Endothelial cell of umbilical vein (primary cell): ENCODE data around the gene WDR36. TPM values are rescaled to one million over a fixed set of nuclear protein-coding genes. Genes with fewer than 3 reads are reported as not detected.

Source experiments
- BruUV-seq: library from RNA; stranded (reverse); fragments of 400-500 nt; replicated peaks from 2 replicates; lab custom pipeline; 2021; lab: Mats Ljungman, UMichigan
- CTCF ChIA-PET: fragments of 300-600, 350-600 bp; sonication (Branson Sonifier 250); formaldehyde crosslinking; loops from one replicate; lab custom pipeline; 2021; ENCODE audit warnings: antibody characterized with exemption, inconsistent platforms; lab: Charles Lee
- POLR2A ChIA-PET: fragments of 300-600, 350-600 bp; sonication (Branson Sonifier 250); formaldehyde crosslinking; loops from one replicate; lab custom pipeline; 2021; ENCODE audit warnings: antibody characterized with exemption, inconsistent platforms; lab: Charles Lee
- DNase-seq: peaks from one replicate; pipeline ENCODE4 v3.0.0-alpha.2; 2011; ENCODE audit warnings: low read depth, low spot score
- FAIRE-seq: peaks from 2 replicates; lab custom pipeline; 2011; peaks lifted over from hg19 to GRCh38; lab: Jason Lieb, UNC
- H2AFZ ChIP-seq: 2 replicates; pipeline ENCODE4 v1.6.0; 2012; ENCODE audit warnings: low read depth, low read length, control low read depth, inconsistent platforms
- H3K27ac ChIP-seq: 2 replicates; pipeline ENCODE4 v1.5.1; 2011; ENCODE audit warnings: low read depth, mild to moderate bottlenecking, control low read depth, low read length, moderate library complexity; ENCODE audit not compliant: insufficient read depth
- H3K27me3 ChIP-seq, 2 experiments: 2 replicates each; pipeline versions ENCODE4 v1.6.0 to v1.6.1; 2011; ENCODE audit warnings: low read length in 2 of 2, mixed read lengths in 1 of 2; ENCODE audit not compliant: control insufficient read depth in 2 of 2, insufficient read depth in 2 of 2
- H3K36me3 ChIP-seq, 2 experiments: 2 replicates in 1 of 2; 3 replicates in 1 of 2; pipeline ENCODE4 v1.5.1; 2011; ENCODE audit warnings: low read length in 2 of 2, mild to moderate bottlenecking in 1 of 2, moderate library complexity in 1 of 2; ENCODE audit not compliant: control insufficient read depth in 2 of 2, insufficient read depth in 2 of 2; ENCODE audit errors: extremely low read depth in 1 of 2
- H3K4me1 ChIP-seq: 3 replicates; pipeline ENCODE4 v1.5.1; 2011; ENCODE audit warnings: mild to moderate bottlenecking, low read length; ENCODE audit not compliant: control insufficient read depth, insufficient read depth; ENCODE audit errors: extremely low read depth
- H3K4me2 ChIP-seq: 2 replicates; pipeline ENCODE4 v1.6.1; 2011; ENCODE audit warnings: low read length, control low read depth, mixed read lengths; ENCODE audit not compliant: insufficient read depth
- H3K4me3 ChIP-seq, 3 experiments: fragments of 200-600 bp in 1 of 3; sonication (generic), shearing (Covaris generic) in 1 of 3; replicated peaks in 1 of 3; 2 replicates each; pipeline ENCODE4 v1.5.1; 2011 to 2016; ENCODE audit warnings: control low read depth in 3 of 3, low read length in 3 of 3, mild to moderate bottlenecking in 2 of 3, inconsistent platforms in 1 of 3, low read depth in 1 of 3, moderate library complexity in 1 of 3; ENCODE audit not compliant: insufficient read depth in 1 of 3
- H3K79me2 ChIP-seq: 2 replicates; pipeline ENCODE4 v1.6.0; 2012; ENCODE audit warnings: low read length, inconsistent platforms; ENCODE audit not compliant: control insufficient read depth, insufficient read depth
- H3K9ac ChIP-seq: replicated peaks from 2 replicates; pipeline ENCODE3; 2011; ENCODE audit warnings: low read length, control low read depth; ENCODE audit not compliant: insufficient read depth; ENCODE audit errors: extremely low read depth
- H3K9me1 ChIP-seq: replicated peaks from 3 replicates; pipeline ENCODE4 v1.6.0; 2011; ENCODE audit warnings: mild to moderate bottlenecking, low read length; ENCODE audit not compliant: control insufficient read depth, insufficient read depth; ENCODE audit errors: extremely low read depth
- H3K9me3 ChIP-seq: replicated peaks from 2 replicates; pipeline ENCODE4 v1.5.1; 2012; ENCODE audit warnings: low read length, inconsistent platforms; ENCODE audit not compliant: control insufficient read depth, insufficient read depth
- H4K20me1 ChIP-seq: replicated peaks from 2 replicates; pipeline ENCODE3; 2011; ENCODE audit warnings: mild to moderate bottlenecking, low read length; ENCODE audit not compliant: control insufficient read depth, insufficient read depth; ENCODE audit errors: extremely low read depth
- EZH2 ChIP-seq: IDR thresholded peaks from 2 replicates; pipeline ENCODE4 v1.6.1; 2012; ENCODE audit warnings: borderline replicate concordance, low read depth, mild to moderate bottlenecking, moderate library complexity, low read length, inconsistent platforms; ENCODE audit not compliant: severe bottlenecking
- FOS ChIP-seq: IDR thresholded peaks from 2 replicates; pipeline ENCODE4 v1.6.1; 2011; ENCODE audit warnings: mild to moderate bottlenecking, low read length, moderate library complexity, borderline replicate concordance; ENCODE audit not compliant: insufficient read depth
- GATA2 ChIP-seq: IDR thresholded peaks from 2 replicates; pipeline ENCODE4 v1.7.0; 2011; ENCODE audit warnings: low read depth, mild to moderate bottlenecking, moderate library complexity, mixed read lengths, low read length; ENCODE audit not compliant: insufficient read length, insufficient read depth
- JUN ChIP-seq: IDR thresholded peaks from 2 replicates; pipeline ENCODE4 v1.6.1; 2011; ENCODE audit warnings: borderline replicate concordance, low read depth; ENCODE audit not compliant: insufficient read length, insufficient read depth
- MYC ChIP-seq: IDR thresholded peaks from one replicate; pipeline ENCODE4 v1.6.1; 2011; ENCODE audit warnings: mild to moderate bottlenecking, low read depth, low read length
- POLR2A ChIP-seq: IDR thresholded peaks from 2 replicates; pipeline ENCODE4 v1.6.1; 2012; ENCODE audit warnings: low read depth, mild to moderate bottlenecking, control low read depth, low read length
- POLR2AphosphoS5 ChIP-seq: IDR thresholded peaks from 2 replicates; pipeline ENCODE4 v1.6.1; 2012; ENCODE audit warnings: low read depth, mild to moderate bottlenecking, control low read depth, low read length, moderate library complexity; ENCODE audit not compliant: insufficient read depth
- dilution Hi-C: fragments of 300-500 bp; cut with MboI; formaldehyde crosslinking; loops from one replicate; pipeline ENCODE4 v1.15.0; 2019; ENCODE audit warnings: low sequenced_read_pairs; ENCODE audit not compliant: extremely low pct_ligation_motif_present
- intact Hi-C: fragments of 100-400 bp; cut with micrococcal nuclease; formaldehyde crosslinking; loops from one replicate; pipeline ENCODE4 v1.10.0; 2022
- polyA plus RNA-seq, 4 experiments: library from polyadenylated mRNA; depleted of rRNA in 3 of 4; stranded (reverse) in 3 of 4; unstranded in 1 of 4; fragments of >200 nt; gene quantifications; 2 replicates each; pipeline versions ENCODE4 v1.2.1 to v1.2.3, GENCODE V29; 2011 to 2012; ENCODE audit warnings: missing spikeins in 1 of 4
- total RNA-seq: library from RNA; stranded (reverse); gene quantifications from 2 replicates; pipeline ENCODE4 v1.2.3, GENCODE V29; 2021
- TF ChIP-seq, protein P1 (sequence below): IDR thresholded peaks from 2 replicates; pipeline ENCODE4 v1.6.1; 2011; ENCODE audit not compliant: insufficient read depth, insufficient read length
- TF ChIP-seq, protein P2 (sequence below), 2 donors: IDR thresholded peaks; 1 replicate in 1 of 2; 2 replicates in 1 of 2; pipeline ENCODE4 v1.5.1; 2011; ENCODE audit warnings: low read length in 2 of 2, mild to moderate bottlenecking in 2 of 2, moderate library complexity in 2 of 2, control low read depth in 1 of 2, inconsistent platforms in 1 of 2, low read depth in 1 of 2; ENCODE audit not compliant: insufficient read depth in 1 of 2; ENCODE audit errors: extremely low read depth in 1 of 2

The WDR36 gene
- total and polyA plus RNA-seq, 2 donors (not counting 3 experiments of a cell fraction or from before 2014, with no cell fraction given) = 10.6 to 30.2 TPM

DNA sequence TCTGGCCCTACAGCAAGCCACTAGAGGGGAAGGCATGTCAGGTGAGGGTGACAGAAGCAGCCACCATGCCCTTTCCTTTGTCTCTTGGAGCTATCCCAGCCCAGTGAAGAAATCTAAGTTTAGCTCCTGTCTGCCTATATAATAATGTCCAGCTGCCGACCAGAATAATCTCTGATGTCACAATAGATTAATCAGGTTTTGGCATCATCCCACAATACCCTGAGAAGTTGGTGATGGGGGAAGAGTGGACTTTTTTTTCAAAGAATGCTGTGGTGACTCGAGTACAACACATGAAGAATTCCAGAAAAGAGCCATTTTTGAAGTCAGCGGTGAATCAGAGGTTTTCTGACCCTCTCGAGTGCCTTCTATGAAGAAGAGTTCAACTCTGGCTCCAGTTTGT, 22.3 kb upstream of the WDR36 start:
- Histone ChIP-seq H3K4me3 (no peak overlapping the region), H3K4me2 (no peak overlapping the region), H3K79me2 (no peaks in the 10 kb centered on the region), H2AFZ (no peak overlapping the region), H4K20me1 (no peaks in the 10 kb centered on the region), H3K36me3 (no peaks in the 10 kb centered on the region), H3K4me1 (peaks cover 3% of the 10 kb centered on the region), H3K9ac (no peak overlapping the region), H3K9me3 (no peaks in the 10 kb centered on the region), H3K27me3 (peaks cover 53 to 83% of the 10 kb centered on the region in 2 experiments), H3K27ac (no peak overlapping the region), H3K9me1 (no peaks in the 10 kb centered on the region)
- DNase-seq (no peak), FAIRE-seq (no peak)
- intact Hi-C loops = loop anchor here (5.0 kb wide), 1 partner anchor 313 kb away; no protein-coding TSS in a partner anchor
- no TSS peak for BruUV-seq
- CTCF ChIA-PET = interaction anchor here (1.1 kb wide), 1 partner anchor 11 kb away, joined by 3 read pairs; no protein-coding TSS in a partner anchor
- no peak for TF ChIP-seq MYC
- TF ChIP-seq FOS = no peak
- no peak for TF ChIP-seq POLR2A
- TF ChIP-seq, protein P1, sequence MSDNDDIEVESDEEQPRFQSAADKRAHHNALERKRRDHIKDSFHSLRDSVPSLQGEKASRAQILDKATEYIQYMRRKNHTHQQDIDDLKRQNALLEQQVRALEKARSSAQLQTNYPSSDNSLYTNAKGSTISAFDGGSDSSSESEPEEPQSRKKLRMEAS = no peak
- TF ChIP-seq GATA2 = no peak
- no peak for TF ChIP-seq POLR2AphosphoS5
- TF ChIP-seq, protein P2, sequence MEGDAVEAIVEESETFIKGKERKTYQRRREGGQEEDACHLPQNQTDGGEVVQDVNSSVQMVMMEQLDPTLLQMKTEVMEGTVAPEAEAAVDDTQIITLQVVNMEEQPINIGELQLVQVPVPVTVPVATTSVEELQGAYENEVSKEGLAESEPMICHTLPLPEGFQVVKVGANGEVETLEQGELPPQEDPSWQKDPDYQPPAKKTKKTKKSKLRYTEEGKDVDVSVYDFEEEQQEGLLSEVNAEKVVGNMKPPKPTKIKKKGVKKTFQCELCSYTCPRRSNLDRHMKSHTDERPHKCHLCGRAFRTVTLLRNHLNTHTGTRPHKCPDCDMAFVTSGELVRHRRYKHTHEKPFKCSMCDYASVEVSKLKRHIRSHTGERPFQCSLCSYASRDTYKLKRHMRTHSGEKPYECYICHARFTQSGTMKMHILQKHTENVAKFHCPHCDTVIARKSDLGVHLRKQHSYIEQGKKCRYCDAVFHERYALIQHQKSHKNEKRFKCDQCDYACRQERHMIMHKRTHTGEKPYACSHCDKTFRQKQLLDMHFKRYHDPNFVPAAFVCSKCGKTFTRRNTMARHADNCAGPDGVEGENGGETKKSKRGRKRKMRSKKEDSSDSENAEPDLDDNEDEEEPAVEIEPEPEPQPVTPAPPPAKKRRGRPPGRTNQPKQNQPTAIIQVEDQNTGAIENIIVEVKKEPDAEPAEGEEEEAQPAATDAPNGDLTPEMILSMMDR (IDR thresholded peaks at IDR 0.05; ENCODE audit: extremely low read depth in 1 of 2, insufficient read depth in 1 of 2, low read depth in 1 of 2, low read length in 2 of 2) = no peak
- no peak for TF ChIP-seq JUN
- no peak for TF ChIP-seq EZH2
- dilution Hi-C loops = no loop called here
- POLR2A ChIA-PET = no interaction called here
